Parathyroid adenoma (tissue), 2 donors: ENCODE data around the gene PSMC3.

ENCODE experiments used
- H2AFZ ChIP-seq: fragments of 300-600 bp; sonication (generic); one replicate; pipeline ENCODE4 v1.7.0; 2017; ENCODE audit warnings: antibody characterized with exemption, mild to moderate bottlenecking
- H3K27ac ChIP-seq: fragments of 300-600 bp; sonication (generic); one replicate; pipeline ENCODE4 v1.7.0; 2017
- H3K27me3 ChIP-seq: fragments of 300-600 bp; sonication (generic); one replicate; pipeline ENCODE4 v1.7.0; 2017; ENCODE audit warnings: low read length; ENCODE audit not compliant: control insufficient read depth, insufficient read depth
- H3K36me3 ChIP-seq: fragments of 300-600 bp; sonication (generic); one replicate; pipeline ENCODE4 v1.7.0; 2017; ENCODE audit warnings: low read length; ENCODE audit not compliant: control insufficient read depth, insufficient read depth
- H3K4me1 ChIP-seq: fragments of 300-600 bp; sonication (generic); one replicate; pipeline ENCODE4 v1.7.0; 2017; ENCODE audit warnings: control low read depth
- H3K4me2 ChIP-seq: fragments of 300-600 bp; sonication (generic); one replicate; pipeline ENCODE4 v1.7.0; 2017; ENCODE audit warnings: low read length
- H3K4me3 ChIP-seq: fragments of 300-600 bp; sonication (generic); one replicate; pipeline ENCODE4 v1.7.0; 2017; ENCODE audit warnings: low read depth, low read length
- H3K79me2 ChIP-seq: fragments of 300-600 bp; sonication (generic); one replicate; pipeline ENCODE4 v1.7.0; 2017; ENCODE audit warnings: control low read depth
- H3K9ac ChIP-seq: fragments of 300-600 bp; sonication (generic); one replicate; pipeline ENCODE4 v1.7.0; 2017; ENCODE audit warnings: mild to moderate bottlenecking
- H3K9me3 ChIP-seq: fragments of 300-600 bp; sonication (generic); one replicate; pipeline ENCODE4 v1.7.0; 2017; ENCODE audit warnings: low read length; ENCODE audit not compliant: control insufficient read depth
- CTCF ChIP-seq: fragments of 300-600 bp; sonication (generic); IDR thresholded peaks from one replicate; pipeline ENCODE4 v1.7.0; 2017; ENCODE audit warnings: antibody characterized with exemption, mild to moderate bottlenecking
- donor health status: primary hyperparathyroidism.

PSMC3 gene

GRCh38 chr11:47408598-47409439 is 17.4 kb downstream of the PSMC3 start:
- Histone ChIP-seq H3K9me3 (no peaks in the 10 kb centered on the region), H2AFZ (peak overlapping the region; percentile 78), H3K9ac (peak overlapping the region; percentile 76), H3K36me3 (no peaks in the 10 kb centered on the region), H3K4me1 (peaks cover 11% of the 10 kb centered on the region), H3K4me2 (peak overlapping the region; percentile 91), H3K27ac (peak overlapping the region; percentile 71), H3K27me3 (no peaks in the 10 kb centered on the region), H3K4me3 (peak overlapping the region; percentile 67), H3K79me2 (no peaks in the 10 kb centered on the region)
- TF ChIP-seq CTCF: no peak

GRCh38 chr11:47407746-47408590 is 18.3 kb downstream of the PSMC3 start, which contains the start of gene SLC39A13:
Gene SLC39A13 (plus strand): TSS chr11:47408590. CDS start chr11:47410095, 1,505 bp downstream.
- Histone ChIP-seq H3K4me2 (peak within 1 kb of the TSS; percentile 91), H3K9ac (peak within 1 kb of the TSS; percentile 76), H3K79me2 (no peaks in the 10 kb centered on the region), H3K4me1 (peaks cover 11% of the 10 kb centered on the region), H3K27ac (peak within 1 kb of the TSS; percentile 87), H2AFZ (peak within 1 kb of the TSS; percentile 78), H3K4me3 (peak within 1 kb of the TSS; percentile 67), H3K36me3 (no peaks in the 10 kb centered on the region), H3K9me3 (no peaks in the 10 kb centered on the region), H3K27me3 (no peaks in the 10 kb centered on the region)
- peak; percentile 78 for TF ChIP-seq CTCF

- no peak for TF ChIP-seq CTCF
- peaks cover 11% of the 10 kb centered on the region for H3K4me1 ChIP-seq
- no peaks in the 10 kb centered on the region for H3K9me3 ChIP-seq
- H3K79me2 ChIP-seq: no peaks in the 10 kb centered on the region
- H3K27me3 ChIP-seq: no peaks in the 10 kb centered on the region
- peak overlapping the region; percentile 75 for H3K4me2 ChIP-seq
- H3K27ac ChIP-seq: peak overlapping the region; percentile 87
- no peak overlapping the region for H3K9ac ChIP-seq
- H3K4me3 ChIP-seq: peak overlapping the region; percentile 65
- H3K36me3 ChIP-seq: no peaks in the 10 kb centered on the region
- peak overlapping the region; percentile 63 for H2AFZ ChIP-seq
These were observed 19.1 kb downstream of the PSMC3 start for GRCh38 chr11:47406896-47407745.

GRCh38 chr11:47403571-47403970 is 22.7 kb downstream of the PSMC3 start:
- Histone ChIP-seq H3K36me3 (no peaks in the 10 kb centered on the region), H2AFZ (no peak overlapping the region), H3K79me2 (no peaks in the 10 kb centered on the region), H3K27ac (no peak overlapping the region), H3K9ac (no peak overlapping the region), H3K4me1 (peaks cover 20% of the 10 kb centered on the region), H3K4me2 (no peak overlapping the region), H3K4me3 (no peak overlapping the region), H3K9me3 (no peaks in the 10 kb centered on the region), H3K27me3 (no peaks in the 10 kb centered on the region)
- TF ChIP-seq CTCF: no peak
